Measurements from ENCODE around the gene VOPP1.

VOPP1 gene

DNA sequence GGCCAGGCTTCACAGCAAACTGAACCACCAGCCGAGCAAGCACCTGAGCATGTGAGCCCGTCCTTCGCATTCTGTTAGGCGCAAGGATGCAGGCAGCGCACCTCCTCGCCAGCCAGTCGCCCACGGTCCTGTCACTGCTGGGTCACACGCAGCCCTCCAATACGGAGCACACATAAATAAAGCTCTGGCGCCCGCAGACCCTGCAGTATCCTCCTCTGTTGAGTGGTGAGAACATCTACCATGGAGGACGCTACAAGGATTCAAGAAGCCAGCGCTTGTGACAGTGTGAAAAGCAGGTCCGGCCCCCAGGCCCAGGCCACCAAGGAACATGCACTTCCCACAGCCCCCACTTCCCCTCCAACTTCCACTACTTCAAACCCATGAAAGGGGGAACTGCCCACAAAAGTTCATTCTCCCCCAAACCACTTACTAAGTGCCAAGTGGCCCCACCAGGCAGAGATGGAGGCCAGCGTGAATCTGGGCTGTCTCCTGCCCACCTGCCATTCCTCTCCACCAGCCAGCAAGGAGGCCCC is 34.8 kb downstream of the VOPP1 start:
- H3K9me2 ChIP-seq (replicated peaks; ENCODE audit: control insufficient read depth, low read length), result no peaks in the 10 kb centered on the region
- peak overlapping the region; percentile 99 for H3K4me2 ChIP-seq (ENCODE audit: low read length)
- peaks cover 81% of the 10 kb centered on the region for H3K79me2 ChIP-seq (ENCODE audit: control insufficient read depth, low read length)
- H4K20me1 ChIP-seq (ENCODE audit: control insufficient read depth, insufficient read depth, low read depth, low read length), result 0 out of 2 replicates have a peak, but pooled peaks cover 4% of the 10 kb centered on the region
- TF ChIP-seq CTCF (IDR thresholded peaks at IDR 0.05; ENCODE audit: low read depth, low read length, poor library complexity, severe bottlenecking), result no peak
- TF ChIP-seq EZH2phosphoT487 (IDR thresholded peaks at IDR 0.05; ENCODE audit: borderline replicate concordance, low read length), result no peak
- no peaks in the 10 kb centered on the region for H3K9me3 ChIP-seq (ENCODE audit: control insufficient read depth, insufficient read depth, low read length)
- H3K27ac ChIP-seq (ENCODE audit: low read depth, low read length), result no peak overlapping the region
- peaks cover 6% of the 10 kb centered on the region for H3K36me3 ChIP-seq (ENCODE audit: control insufficient read depth, low read length)
- H3K4me3 ChIP-seq (ENCODE audit: low read length), result no peak overlapping the region
- peaks cover 69% of the 10 kb centered on the region for H3K4me1 ChIP-seq (ENCODE audit: control insufficient read depth, low read length)
- H3F3A ChIP-seq (ENCODE audit: control insufficient read depth, insufficient read depth), result peaks cover 27% of the 10 kb centered on the region
- H3K27me3 ChIP-seq (ENCODE audit: control insufficient read depth, low read length), result no peaks in the 10 kb centered on the region

- TF ChIP-seq EZH2phosphoT487 (IDR thresholded peaks at IDR 0.05; ENCODE audit: borderline replicate concordance, low read length) (no peak), CTCF (IDR thresholded peaks at IDR 0.05; ENCODE audit: low read depth, low read length, poor library complexity, severe bottlenecking) (peak; percentile 27)
- H3K36me3 ChIP-seq (ENCODE audit: control insufficient read depth, low read length), result peaks cover 12% of the 10 kb centered on the region
- peaks cover 76% of the 10 kb centered on the region for H3K4me1 ChIP-seq (ENCODE audit: control insufficient read depth, low read length)
- peak overlapping the region; percentile 99 for H3K4me2 ChIP-seq (ENCODE audit: low read length)
- 0 out of 2 replicates have a peak, but pooled peaks cover 4% of the 10 kb centered on the region for H4K20me1 ChIP-seq (ENCODE audit: control insufficient read depth, insufficient read depth, low read depth, low read length)
- no peaks in the 10 kb centered on the region for H3K27me3 ChIP-seq (ENCODE audit: control insufficient read depth, low read length)
- peaks cover 27% of the 10 kb centered on the region for H3F3A ChIP-seq (ENCODE audit: control insufficient read depth, insufficient read depth)
- H3K27ac ChIP-seq (ENCODE audit: low read depth, low read length), result 0 out of 2 replicates have a peak overlapping the region, but pooled peaks have one; percentile 99
- H3K4me3 ChIP-seq (ENCODE audit: low read length), result peak overlapping the region; percentile 58
- peaks cover 82% of the 10 kb centered on the region for H3K79me2 ChIP-seq (ENCODE audit: control insufficient read depth, low read length)
- no peaks in the 10 kb centered on the region for H3K9me2 ChIP-seq (replicated peaks; ENCODE audit: control insufficient read depth, low read length)
- H3K9me3 ChIP-seq (ENCODE audit: control insufficient read depth, insufficient read depth, low read length), result no peaks in the 10 kb centered on the region
Observed at GRCh38 chr7:55536619-55537457, 35.5 kb downstream of the VOPP1 start.

GRCh38 chr7:55535617-55536016 is 36.7 kb downstream of the VOPP1 start:
- no peaks in the 10 kb centered on the region for H3K9me2 ChIP-seq (replicated peaks; ENCODE audit: control insufficient read depth, low read length)
- TF ChIP-seq EZH2phosphoT487 (IDR thresholded peaks at IDR 0.05; ENCODE audit: borderline replicate concordance, low read length) (no peak), CTCF (IDR thresholded peaks at IDR 0.05; ENCODE audit: low read depth, low read length, poor library complexity, severe bottlenecking) (peak; percentile 6)
- H4K20me1 ChIP-seq (ENCODE audit: control insufficient read depth, insufficient read depth, low read depth, low read length), result 0 out of 2 replicates have a peak, but pooled peaks cover 4% of the 10 kb centered on the region
- H3K4me3 ChIP-seq (ENCODE audit: low read length), result peak overlapping the region; percentile 58
- H3K79me2 ChIP-seq (ENCODE audit: control insufficient read depth, low read length), result peaks cover 82% of the 10 kb centered on the region
- no peaks in the 10 kb centered on the region for H3K9me3 ChIP-seq (ENCODE audit: control insufficient read depth, insufficient read depth, low read length)
- H3K27me3 ChIP-seq (ENCODE audit: control insufficient read depth, low read length), result no peaks in the 10 kb centered on the region
- peaks cover 88% of the 10 kb centered on the region for H3K4me1 ChIP-seq (ENCODE audit: control insufficient read depth, low read length)
- H3K27ac ChIP-seq (ENCODE audit: low read depth, low read length), result peak overlapping the region; percentile 99
- peak overlapping the region; percentile 99 for H3K4me2 ChIP-seq (ENCODE audit: low read length)
- peaks cover 15% of the 10 kb centered on the region for H3K36me3 ChIP-seq (ENCODE audit: control insufficient read depth, low read length)
- peaks cover 27% of the 10 kb centered on the region for H3F3A ChIP-seq (ENCODE audit: control insufficient read depth, insufficient read depth)

Measured in DOHH2 (cell line).